GM21825 (cell line): Measurements from ENCODE around the gene CNTN1.

Experiments
- ATAC-seq: cut with Tn5 transposase; IDR thresholded peaks from one replicate; pipeline ENCODE4 v1.9.1; 2021; ENCODE audit warnings: mild to moderate bottlenecking, moderate library complexity; ENCODE audit not compliant: unreplicated experiment

The CNTN1 gene

DNA sequence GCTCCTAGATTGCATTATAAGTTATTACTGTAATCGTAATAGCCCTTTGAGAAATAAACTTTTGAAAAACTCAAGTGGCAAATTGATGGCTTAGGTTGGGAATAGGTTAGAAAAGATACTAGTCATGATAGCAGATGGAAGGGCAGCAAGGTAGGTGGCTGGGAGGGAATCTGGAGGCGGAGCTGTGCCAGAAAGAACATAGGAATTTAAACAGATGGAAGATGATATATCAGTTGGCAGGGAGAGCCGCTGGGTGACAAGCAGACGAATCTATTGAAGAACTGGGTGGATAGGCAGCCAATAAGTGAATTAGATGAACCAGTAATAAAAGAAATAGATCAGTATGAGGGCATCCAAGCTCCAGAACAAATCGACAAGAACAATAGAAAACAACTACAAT, 142.1 kb downstream of the CNTN1 start:
- ATAC-seq, result no peak

DNA sequence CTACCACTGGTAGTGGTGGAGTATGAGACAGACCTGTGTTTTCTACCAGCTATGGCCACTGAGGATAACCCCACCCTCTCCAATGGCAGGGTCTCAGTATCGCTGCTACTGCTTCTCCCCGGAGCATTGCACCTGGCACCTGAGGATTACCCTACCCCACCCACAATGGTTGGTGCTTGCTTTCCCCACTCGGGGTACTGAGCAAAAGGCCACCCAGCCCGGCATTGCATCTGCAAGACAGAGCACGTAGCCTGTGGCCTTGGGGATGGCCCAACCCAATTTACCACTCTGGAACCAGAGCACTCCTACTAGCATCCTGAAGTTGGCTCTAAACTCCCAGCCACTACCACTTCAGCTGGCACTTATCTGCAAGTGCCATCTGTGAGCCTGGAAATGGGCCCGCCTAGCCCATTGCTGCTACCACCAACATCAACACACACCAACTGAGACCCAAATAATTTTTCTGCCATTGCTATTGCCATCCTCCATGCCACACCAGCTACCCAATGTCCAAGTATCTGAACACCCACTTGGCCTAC, 145.7 kb downstream of the CNTN1 start:
- no peak for ATAC-seq

GRCh38 chr12:40843495-40843894, 151.3 kb downstream of the CNTN1 start:
- no peak for ATAC-seq

DNA sequence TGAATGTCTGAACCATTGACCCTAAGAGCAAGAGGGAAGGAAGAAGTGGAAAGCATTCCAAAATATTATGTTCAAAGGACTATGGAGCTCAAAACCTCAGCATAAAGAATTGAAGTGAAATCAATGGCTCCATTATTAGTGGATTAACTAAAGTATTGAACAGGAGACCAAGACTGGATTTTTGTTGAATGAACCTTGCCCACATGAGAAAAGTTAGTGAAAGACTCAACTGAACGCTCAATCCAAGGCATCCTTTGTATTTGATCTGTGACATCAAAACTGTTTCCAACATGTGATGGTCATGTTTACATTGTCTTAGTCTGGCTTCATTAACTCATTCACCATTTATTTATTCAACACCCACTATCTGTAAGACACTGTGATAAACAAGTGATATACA, 161.0 kb downstream of the CNTN1 start:
- no peak for ATAC-seq

DNA sequence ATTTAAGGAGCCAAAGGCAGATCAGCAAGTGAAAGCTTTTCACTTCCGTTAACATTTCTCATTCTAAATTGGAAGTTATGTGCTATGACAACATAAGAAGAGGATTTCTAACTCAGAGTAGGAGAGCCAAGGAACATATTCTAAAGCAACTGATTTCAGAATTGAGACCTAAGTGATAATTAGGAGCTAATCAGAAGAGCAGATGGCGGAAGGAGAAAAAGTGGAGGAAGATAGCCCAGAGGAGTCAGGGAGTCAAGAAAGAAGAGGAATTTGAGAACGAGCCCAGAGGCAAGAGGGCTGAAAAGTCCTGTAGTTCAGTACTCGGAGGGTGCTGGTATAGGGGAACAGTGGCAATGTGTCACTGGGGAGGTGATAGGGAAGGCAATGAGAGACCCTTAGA, 162.4 kb downstream of the CNTN1 start:
- no peak for ATAC-seq

GRCh38 chr12:40864891-40865290, 172.7 kb downstream of the CNTN1 start:
- ATAC-seq, result no peak

- ATAC-seq, result no peak
Observed at GRCh38 chr12:40870981-40871380, 178.7 kb downstream of the CNTN1 start.

DNA sequence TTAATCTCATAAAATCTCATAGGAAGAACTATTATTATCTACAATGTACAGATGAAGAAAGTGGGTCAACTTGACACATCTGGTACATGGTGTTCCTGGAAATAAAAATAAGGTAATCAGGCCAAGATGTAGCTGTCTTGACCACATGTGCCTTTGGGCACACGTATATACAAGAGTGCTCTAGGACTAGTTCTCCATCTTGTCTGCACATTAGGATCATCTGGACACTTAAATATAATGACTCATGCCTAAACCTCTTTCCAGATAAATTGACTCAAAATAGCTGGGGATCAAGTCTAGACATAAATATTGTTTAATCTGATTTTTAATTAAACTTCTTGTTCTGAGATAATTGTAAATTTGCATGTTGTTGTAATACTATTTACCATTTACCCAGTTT, 182.6 kb downstream of the CNTN1 start:
- no peak for ATAC-seq

GRCh38 chr12:40889329-40889728, 197.1 kb downstream of the CNTN1 start:
- no peak for ATAC-seq

GRCh38 chr12:40892528-40892927, 200.3 kb downstream of the CNTN1 start:
- ATAC-seq, result no peak

DNA sequence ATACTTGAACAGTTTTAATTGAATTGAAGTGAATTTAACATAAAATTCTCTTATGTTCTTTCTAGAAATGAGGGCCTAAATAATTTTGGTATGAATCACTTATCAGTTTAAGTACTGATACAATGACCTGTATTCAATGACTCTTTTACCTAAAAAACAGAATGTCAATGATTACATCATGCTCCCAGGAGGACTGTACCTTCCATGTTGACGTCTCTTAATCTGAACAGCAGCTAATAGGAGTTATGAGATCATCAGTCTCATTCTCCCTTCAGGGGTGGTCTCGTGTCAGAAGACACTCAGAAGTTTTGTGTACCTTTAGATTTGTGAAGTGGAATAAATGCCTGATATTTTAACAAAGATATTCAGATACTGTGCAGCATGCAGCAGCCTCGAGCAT, 206.3 kb downstream of the CNTN1 start:
- ATAC-seq, result no peak

- ATAC-seq, result no peak
Observed at GRCh38 chr12:40903040-40903439, 210.8 kb downstream of the CNTN1 start.

- ATAC-seq, result peak; percentile 76
Observed at GRCh38 chr12:40907115-40907527, 214.9 kb downstream of the CNTN1 start.

DNA sequence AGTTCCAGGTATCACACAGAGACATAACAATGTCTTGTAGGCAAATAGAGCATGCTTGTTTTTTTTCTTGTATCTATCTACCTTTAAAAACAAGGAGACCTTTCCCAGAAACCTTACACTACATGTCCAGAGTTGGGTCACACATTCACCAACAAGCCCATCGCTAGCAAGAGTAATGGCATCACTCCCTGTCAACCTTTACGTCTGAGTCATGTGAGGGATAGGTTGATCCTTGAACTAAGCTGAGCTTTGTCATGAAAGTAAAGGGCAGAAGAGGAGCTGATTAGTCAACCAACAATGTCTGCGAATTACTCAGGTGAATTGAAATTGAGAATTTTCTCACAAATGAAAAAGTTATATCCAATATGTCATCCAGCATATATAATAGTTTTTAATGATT, 219.4 kb downstream of the CNTN1 start:
- no peak for ATAC-seq

GRCh38 chr12:40915172-40915571, 222.9 kb downstream of the CNTN1 start:
- no peak for ATAC-seq

- ATAC-seq, result no peak
Observed at GRCh38 chr12:40917561-40917960, 225.3 kb downstream of the CNTN1 start.

GRCh38 chr12:40921563-40922163, 229.4 kb downstream of the CNTN1 start:
- ATAC-seq, result no peak

DNA sequence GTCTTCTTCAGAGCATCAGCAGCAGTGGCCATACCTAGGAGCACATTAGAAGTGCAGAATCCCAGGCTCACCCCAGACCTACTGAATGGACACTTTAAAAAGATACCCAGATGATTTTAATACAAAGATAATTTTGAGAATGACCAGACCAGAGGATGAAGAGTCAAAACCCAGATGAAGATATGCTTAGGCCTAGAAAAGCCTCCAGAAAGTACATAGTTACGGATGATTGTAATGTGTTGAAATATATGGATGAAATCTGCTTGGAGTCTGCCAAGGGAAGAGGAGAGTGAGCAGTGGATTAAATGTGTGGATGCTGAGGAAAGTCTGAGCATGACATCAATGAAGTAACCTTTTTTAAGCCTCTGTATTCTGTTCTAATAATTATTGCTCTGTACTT, 245.7 kb downstream of the CNTN1 start:
- ATAC-seq, result no peak

GRCh38 chr12:40942326-40942725, 250.1 kb downstream of the CNTN1 start:
- no peak for ATAC-seq

DNA sequence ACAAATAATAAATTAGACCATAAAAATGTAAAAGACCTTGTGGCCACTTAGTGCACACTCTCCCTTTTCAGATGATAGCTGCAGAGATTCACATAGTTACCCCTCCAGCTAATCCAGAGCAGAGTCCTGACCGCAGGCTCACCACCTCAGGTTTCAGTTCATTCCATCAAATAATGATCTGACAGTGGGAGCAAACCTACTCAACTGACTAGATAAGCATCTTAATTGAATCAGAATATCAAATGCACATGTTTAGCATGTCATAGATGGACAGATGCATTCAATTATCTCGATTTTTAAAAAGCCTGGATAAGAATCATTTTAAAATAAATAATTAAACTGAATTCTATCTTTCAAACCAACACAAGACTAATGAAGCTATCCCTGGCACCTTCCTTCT, 253.5 kb downstream of the CNTN1 start:
- no peak for ATAC-seq

DNA sequence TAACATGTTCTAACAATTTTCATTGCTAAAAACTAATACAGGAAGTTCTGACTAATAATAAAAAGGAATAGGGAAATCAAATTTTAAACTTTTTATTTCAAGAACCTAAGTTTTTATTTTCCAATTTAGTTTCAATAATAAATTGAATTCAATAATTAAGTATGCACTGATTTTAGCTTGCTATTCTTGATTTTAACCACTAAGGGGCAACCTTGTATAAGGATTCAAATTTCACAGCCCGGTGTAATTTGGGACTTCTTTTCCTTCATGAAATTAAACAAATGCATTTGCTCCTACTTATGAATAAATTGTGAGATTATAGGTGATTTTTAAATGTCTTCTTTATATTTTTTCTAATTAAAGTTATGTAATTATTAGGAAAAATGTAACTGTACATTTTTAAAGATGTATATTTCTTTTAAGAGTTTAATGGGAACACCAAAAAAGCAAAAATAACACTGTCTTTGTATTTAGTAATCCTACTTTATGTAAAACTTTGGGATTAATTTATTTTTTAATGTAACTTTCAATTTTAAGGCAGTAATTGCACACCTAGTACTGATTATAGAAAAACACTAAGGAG, 254.5 kb downstream of the CNTN1 start:
- no peak for ATAC-seq

- ATAC-seq, result no peak
Observed at GRCh38 chr12:40947797-40948196, 255.6 kb downstream of the CNTN1 start.

GRCh38 chr12:40953076-40953475, 260.8 kb downstream of the CNTN1 start:
- no peak for ATAC-seq
